HG03354 (cell line): Measurements from ENCODE around the gene NMNAT1.
A peak's percentile ranks its signal among the peaks of the same experiment; 100 is the strongest.

Experiments
- ATAC-seq: cut with Tn5 transposase; IDR thresholded peaks from one replicate; pipeline ENCODE4 v1.9.1; 2021; ENCODE audit warnings: mild to moderate bottlenecking; ENCODE audit not compliant: unreplicated experiment, poor library complexity, severe bottlenecking

Gene NMNAT1

GRCh38 chr1:9942939-9943788 lies at the start of gene NMNAT1, which contains the start of gene LZIC:
NMNAT1 (plus strand) TSS chr1:9943475; CDS start chr1:9972074, 28,599 bp downstream.
LZIC (minus strand) TSS chr1:9943391; CDS start chr1:9936619, 6,772 bp downstream.
- ATAC-seq = peak; percentile 95

DNA sequence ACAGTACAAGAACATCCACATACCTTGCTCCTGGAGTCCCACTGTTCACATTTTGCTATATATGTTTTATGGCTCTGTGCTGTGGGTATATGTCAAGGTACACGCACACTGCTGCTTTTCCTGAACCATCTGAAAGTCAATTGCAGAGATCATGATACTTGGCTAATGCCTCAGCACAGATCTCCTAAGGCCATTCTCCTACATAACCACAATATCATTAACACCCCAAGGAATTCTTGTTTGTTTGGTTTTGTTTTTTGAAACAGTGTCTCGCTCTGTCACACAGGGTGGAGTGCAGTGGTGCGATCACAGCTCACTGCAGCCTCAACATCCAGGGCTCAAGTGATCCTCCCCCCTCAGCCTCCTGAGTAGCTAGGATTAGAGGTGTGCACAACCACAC lies 49.2 kb upstream of the NMNAT1 start:
- no peak for ATAC-seq

DNA sequence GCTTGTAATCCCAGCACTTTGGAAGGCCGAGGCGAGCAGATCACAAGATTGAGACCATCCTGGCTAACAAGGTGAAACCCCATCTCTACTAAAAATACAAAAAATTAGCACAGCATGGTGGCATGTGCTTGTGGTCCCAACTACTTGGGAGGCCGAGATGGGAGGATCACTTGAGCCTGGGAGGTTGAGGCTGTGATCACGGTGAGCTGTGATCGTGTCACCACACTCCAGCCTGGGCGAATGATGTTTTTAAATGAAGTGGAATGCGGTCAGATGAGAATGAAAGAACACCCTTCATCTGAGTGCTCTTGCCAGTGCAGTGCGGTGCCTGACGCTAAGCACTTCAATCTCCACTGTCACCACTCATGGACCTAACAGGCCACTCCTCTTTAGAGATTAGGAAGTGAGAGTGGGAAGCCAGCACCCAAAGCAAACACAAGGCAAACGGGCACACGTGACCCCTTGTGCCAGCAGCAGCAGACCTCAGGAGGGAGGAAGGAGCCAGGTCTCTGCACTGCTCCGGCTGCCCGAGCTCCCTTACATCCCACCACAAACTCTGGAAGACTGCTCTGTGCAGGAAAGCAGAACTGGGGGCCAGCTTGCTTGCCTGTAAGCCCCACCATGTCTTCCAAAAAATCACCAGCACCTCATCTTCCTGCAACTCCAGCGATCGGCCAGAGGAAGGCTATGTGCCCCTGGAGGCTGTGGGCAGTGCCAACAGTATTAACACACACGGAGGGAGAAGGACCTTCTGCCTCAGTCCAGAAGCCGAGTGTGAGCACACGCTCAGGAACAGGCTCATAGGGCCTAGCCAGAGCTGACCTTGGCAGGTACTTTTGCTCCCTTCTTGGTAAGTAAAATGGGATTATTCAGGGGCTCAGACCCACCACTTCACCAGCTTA lies 42.9 kb upstream of the NMNAT1 start:
- ATAC-seq = no peak

- ATAC-seq = no peak
These were observed 41.9 kb upstream of the NMNAT1 start for GRCh38 chr1:9901148-9902059.

- ATAC-seq = no peak
These were observed 41.2 kb upstream of the NMNAT1 start for GRCh38 chr1:9902060-9902452.

GRCh38 chr1:9903801-9904527 lies 39.3 kb upstream of the NMNAT1 start:
- no peak for ATAC-seq

- no peak for ATAC-seq
These were observed 38.7 kb upstream of the NMNAT1 start for GRCh38 chr1:9904596-9904995.

DNA sequence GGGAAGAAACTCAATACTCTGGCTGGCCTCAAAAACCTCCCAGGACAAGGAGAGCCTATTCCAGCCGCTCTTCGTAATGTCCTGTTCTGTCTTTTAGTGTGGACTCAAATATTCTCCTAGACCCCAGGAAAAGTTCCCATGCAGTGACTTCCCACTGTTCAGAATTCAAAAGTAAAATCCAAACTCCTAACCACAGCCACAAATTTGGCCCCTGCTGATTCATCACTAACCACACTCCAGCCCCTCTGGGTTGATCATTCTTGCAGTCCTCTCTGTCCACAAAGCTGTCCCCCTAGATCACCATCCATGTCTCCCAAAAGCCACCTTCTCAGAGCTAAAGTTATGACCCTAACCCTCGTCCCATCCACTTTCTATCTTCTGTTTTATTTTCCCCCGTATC lies 38.3 kb upstream of the NMNAT1 start:
- no peak for ATAC-seq

- no peak for ATAC-seq
These were observed 36.8 kb upstream of the NMNAT1 start for GRCh38 chr1:9906466-9906865.

DNA sequence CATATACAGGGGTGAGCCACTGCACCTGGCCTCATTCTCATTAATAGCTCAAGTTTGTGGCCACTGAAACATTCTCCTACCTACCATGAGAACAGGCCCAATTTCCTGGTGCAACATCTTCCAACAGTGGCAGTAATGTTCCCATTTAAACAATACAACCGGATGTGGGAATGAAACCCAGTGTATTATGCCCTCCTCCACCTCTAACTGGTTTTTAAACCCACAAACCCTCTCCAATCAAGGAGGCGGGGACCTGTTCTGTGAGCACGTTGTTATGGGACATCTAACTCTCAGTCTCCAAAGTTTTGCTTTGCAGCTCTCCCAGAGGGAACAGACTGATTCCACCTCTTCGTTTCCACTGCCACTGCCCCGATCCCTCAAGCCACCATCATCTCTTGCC lies 35.8 kb upstream of the NMNAT1 start:
- ATAC-seq = no peak

- ATAC-seq = no peak
These were observed 34.4 kb upstream of the NMNAT1 start for GRCh38 chr1:9908871-9909233.

DNA sequence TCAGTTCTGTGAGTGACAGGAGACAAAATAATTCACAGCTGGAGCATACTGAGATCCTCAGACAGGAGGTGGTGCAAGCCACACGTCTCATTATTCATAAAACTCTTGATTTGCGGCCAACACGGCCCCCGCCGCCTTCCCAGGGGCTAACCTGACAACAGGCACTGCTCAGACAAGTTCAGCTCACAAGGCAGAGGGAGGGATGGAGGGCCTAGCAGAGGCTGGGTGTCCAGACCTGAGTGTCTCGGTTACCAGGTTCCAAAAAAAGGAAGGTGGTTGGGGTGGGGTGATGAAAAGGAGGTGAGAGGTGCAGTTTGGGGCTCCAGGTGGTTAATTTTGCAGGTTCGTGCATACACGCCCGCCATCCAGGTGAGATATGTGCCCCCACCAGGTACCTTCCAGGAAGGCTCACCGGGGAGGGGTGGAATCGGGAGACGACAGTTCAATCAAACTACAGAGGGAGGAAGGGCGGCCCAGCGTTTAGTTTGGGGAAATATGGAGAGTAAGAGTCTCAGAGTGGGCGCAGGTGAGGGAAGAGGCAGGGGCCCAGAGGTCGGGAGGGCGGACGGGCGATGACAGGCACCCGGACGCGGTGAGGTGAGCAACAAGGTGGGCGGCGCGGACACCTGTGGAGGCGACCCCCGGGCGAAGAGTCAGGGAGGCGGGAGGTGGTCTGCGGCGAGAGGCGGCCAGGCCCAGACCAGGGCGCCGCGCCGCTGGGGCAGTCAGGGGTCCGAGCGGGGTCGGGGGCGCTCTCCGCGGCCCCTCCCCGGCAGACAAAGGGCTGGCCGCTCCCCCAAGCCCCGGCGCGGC lies 33.8 kb upstream of the NMNAT1 start:
- peak; percentile 6 for ATAC-seq

DNA sequence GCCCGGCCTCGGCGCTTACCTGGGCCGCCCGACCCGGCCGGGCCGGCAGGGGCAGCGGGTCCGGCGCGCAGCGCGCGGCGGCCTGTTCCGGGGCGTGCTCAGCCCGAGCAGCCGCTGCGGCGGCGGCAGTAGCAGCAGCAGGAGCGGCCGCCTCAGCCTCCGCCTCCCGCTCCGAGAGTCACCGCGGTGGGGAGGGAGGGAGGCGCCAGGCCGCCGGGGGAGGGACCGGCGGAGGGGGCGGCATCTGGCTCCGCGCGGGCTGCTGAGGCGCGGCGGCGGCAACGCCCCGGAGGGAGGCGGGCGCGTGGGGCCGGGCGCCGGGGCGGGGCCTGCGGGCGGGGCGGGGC lies 33.2 kb upstream of the NMNAT1 start, which contains the start of gene CTNNBIP1:
TSS of gene CTNNBIP1 (minus strand) at position 194 of the 347 bp plus-strand sequence. CDS start 38,205 bp downstream, outside the sequence.
- ATAC-seq = peak; percentile 75

GRCh38 chr1:9910423-9911178 lies 32.7 kb upstream of the NMNAT1 start:
- peak; percentile 95 for ATAC-seq

- ATAC-seq = no peak
These were observed 30.9 kb upstream of the NMNAT1 start for GRCh38 chr1:9912264-9912936.

DNA sequence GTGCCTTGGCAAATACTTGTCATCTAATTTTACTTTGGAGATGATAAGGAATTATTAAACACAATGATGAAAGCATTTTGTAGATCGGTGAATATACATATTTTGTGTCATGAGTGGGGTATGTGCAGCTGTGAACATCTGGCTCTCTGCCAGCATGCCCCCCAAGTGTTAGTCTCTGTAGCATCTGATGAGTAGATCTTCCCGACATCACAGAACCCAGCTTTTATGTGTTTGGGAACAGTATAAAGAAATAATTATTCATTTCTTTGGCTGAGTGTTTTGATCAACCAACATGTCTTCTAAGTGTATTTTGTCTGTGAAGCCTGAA lies 28.7 kb upstream of the NMNAT1 start:
- no peak for ATAC-seq

- ATAC-seq = no peak
These were observed 26.8 kb upstream of the NMNAT1 start for GRCh38 chr1:9916452-9916851.
